Measurements from ENCODE around the gene XPNPEP1. TPM values are rescaled to one million over a fixed set of nuclear protein-coding genes. Genes with fewer than 3 reads are reported as not detected.

Gene XPNPEP1
- polyA plus RNA-seq, 1 donor from 2014 or later = 96.3 TPM

- no peaks in the 10 kb centered on the region for H3K27me3 ChIP-seq (ENCODE audit: insufficient read depth, low read depth, low read length)
- H3K9me2 ChIP-seq (ENCODE audit: insufficient read depth, low read length) = no peaks in the 10 kb centered on the region
- H3K4me3 ChIP-seq (ENCODE audit: low read length) = no peak overlapping the region
- H3K79me2 ChIP-seq (replicated peaks; ENCODE audit: insufficient read depth, low read length) = no peaks in the 10 kb centered on the region
- H3K36me3 ChIP-seq (ENCODE audit: insufficient read depth, low read length) = no peaks in the 10 kb centered on the region
- H3F3A ChIP-seq (ENCODE audit: insufficient read depth, low read length, poor library complexity, severe bottlenecking) = no peaks in the 10 kb centered on the region
- H3K27ac ChIP-seq (ENCODE audit: low read length) = no peak overlapping the region
- no peak overlapping the region for H3K4me2 ChIP-seq (ENCODE audit: low read length)
- TF ChIP-seq EZH2 (IDR thresholded peaks at IDR 0.05; ENCODE audit: borderline replicate concordance, insufficient read depth, low read length, poor library complexity, severe bottlenecking) (no peak), MXI1 (conservative IDR thresholded peaks at IDR 0.05; ENCODE audit: poor library complexity, severe bottlenecking) (no peak), CTCF (IDR thresholded peaks at IDR 0.05; ENCODE audit: poor library complexity, severe bottlenecking) (no peak), SMC3 (conservative IDR thresholded peaks at IDR 0.05; ENCODE audit: poor library complexity) (no peak), EP300 (conservative IDR thresholded peaks at IDR 0.05; ENCODE audit: poor library complexity, severe bottlenecking) (no peak), RAD21 (conservative IDR thresholded peaks at IDR 0.05) (no peak), TAF1 (IDR thresholded peaks at IDR 0.05; ENCODE audit: low read depth) (no peak), POLR2AphosphoS5 (IDR thresholded peaks at IDR 0.05) (no peak)
- TF ChIP-seq, protein P1, sequence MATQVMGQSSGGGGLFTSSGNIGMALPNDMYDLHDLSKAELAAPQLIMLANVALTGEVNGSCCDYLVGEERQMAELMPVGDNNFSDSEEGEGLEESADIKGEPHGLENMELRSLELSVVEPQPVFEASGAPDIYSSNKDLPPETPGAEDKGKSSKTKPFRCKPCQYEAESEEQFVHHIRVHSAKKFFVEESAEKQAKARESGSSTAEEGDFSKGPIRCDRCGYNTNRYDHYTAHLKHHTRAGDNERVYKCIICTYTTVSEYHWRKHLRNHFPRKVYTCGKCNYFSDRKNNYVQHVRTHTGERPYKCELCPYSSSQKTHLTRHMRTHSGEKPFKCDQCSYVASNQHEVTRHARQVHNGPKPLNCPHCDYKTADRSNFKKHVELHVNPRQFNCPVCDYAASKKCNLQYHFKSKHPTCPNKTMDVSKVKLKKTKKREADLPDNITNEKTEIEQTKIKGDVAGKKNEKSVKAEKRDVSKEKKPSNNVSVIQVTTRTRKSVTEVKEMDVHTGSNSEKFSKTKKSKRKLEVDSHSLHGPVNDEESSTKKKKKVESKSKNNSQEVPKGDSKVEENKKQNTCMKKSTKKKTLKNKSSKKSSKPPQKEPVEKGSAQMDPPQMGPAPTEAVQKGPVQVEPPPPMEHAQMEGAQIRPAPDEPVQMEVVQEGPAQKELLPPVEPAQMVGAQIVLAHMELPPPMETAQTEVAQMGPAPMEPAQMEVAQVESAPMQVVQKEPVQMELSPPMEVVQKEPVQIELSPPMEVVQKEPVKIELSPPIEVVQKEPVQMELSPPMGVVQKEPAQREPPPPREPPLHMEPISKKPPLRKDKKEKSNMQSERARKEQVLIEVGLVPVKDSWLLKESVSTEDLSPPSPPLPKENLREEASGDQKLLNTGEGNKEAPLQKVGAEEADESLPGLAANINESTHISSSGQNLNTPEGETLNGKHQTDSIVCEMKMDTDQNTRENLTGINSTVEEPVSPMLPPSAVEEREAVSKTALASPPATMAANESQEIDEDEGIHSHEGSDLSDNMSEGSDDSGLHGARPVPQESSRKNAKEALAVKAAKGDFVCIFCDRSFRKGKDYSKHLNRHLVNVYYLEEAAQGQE (IDR thresholded peaks at IDR 0.05; ENCODE audit: borderline replicate concordance) = no peak
- no peak overlapping the region for H3K9ac ChIP-seq (ENCODE audit: low read length)
- H4K20me1 ChIP-seq (ENCODE audit: insufficient read depth) = no peaks in the 10 kb centered on the region
- no peak overlapping the region for H2AFZ ChIP-seq (ENCODE audit: low read depth, low read length)
- H3K9me3 ChIP-seq (ENCODE audit: low read length) = no peaks in the 10 kb centered on the region
Measured at GRCh38 chr10:109824206-109824605, 99.1 kb downstream of the XPNPEP1 start.

DNA sequence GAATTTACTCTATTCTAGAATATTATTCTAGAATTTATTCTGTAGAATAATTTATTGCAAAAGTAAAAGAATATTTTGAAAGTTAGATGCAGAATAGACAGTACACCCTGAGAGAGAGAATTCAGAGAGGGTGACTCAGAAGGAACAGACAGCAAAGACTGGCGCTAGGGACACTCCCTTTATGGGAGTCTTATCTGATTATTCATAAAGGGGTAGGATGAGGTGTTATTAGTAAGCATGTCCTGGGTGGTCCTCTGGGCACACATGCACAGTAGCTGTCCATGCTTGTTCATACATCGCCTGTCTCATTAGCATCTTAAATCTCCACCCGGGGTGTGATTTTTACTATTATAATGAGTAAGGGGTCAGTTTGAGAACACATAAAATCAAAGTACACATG, 100.1 kb downstream of the XPNPEP1 start:
- H3K4me3 ChIP-seq (ENCODE audit: low read length) = no peak overlapping the region
- H3K9me3 ChIP-seq (ENCODE audit: low read length) = no peaks in the 10 kb centered on the region
- no peak overlapping the region for H3K9ac ChIP-seq (ENCODE audit: low read length)
- H4K20me1 ChIP-seq (ENCODE audit: insufficient read depth) = no peaks in the 10 kb centered on the region
- no peaks in the 10 kb centered on the region for H3K9me2 ChIP-seq (ENCODE audit: insufficient read depth, low read length)
- H3K27ac ChIP-seq (ENCODE audit: low read length) = no peak overlapping the region
- no peak overlapping the region for H2AFZ ChIP-seq (ENCODE audit: low read depth, low read length)
- no peaks in the 10 kb centered on the region for H3K27me3 ChIP-seq (ENCODE audit: insufficient read depth, low read depth, low read length)
- no peaks in the 10 kb centered on the region for H3K79me2 ChIP-seq (replicated peaks; ENCODE audit: insufficient read depth, low read length)
- no peaks in the 10 kb centered on the region for H3F3A ChIP-seq (ENCODE audit: insufficient read depth, low read length, poor library complexity, severe bottlenecking)
- TF ChIP-seq EP300 (conservative IDR thresholded peaks at IDR 0.05; ENCODE audit: poor library complexity, severe bottlenecking) = no peak
- TF ChIP-seq, protein P1 (IDR thresholded peaks at IDR 0.05; ENCODE audit: borderline replicate concordance) = no peak
- TF ChIP-seq CTCF (IDR thresholded peaks at IDR 0.05; ENCODE audit: poor library complexity, severe bottlenecking) = no peak
- no peak for TF ChIP-seq TAF1 (IDR thresholded peaks at IDR 0.05; ENCODE audit: low read depth)
- no peak overlapping the region for H3K4me2 ChIP-seq (ENCODE audit: low read length)
- no peaks in the 10 kb centered on the region for H3K36me3 ChIP-seq (ENCODE audit: insufficient read depth, low read length)

Data from neural cell (in vitro differentiated cells).